Fibroblast of lung (primary cell): Measurements from ENCODE around the gene PSEN1. TPM values are rescaled to one million over a fixed set of nuclear protein-coding genes. Genes with fewer than 3 reads are reported as not detected.

Source experiments
- DNase-seq, 2 donors: peaks; one replicate each; pipeline versions ENCODE4 v3.0.0 to v3.0.0-alpha.2; 2010; ENCODE audit warnings: low read depth in 2 of 2
- H2AFZ ChIP-seq: 2 replicates; pipeline ENCODE4 v1.5.1; 2012; ENCODE audit warnings: low read length, control low read depth, inconsistent platforms
- H3K27ac ChIP-seq: 2 replicates; pipeline ENCODE4 v1.5.1; 2011; ENCODE audit warnings: low read length, control low read depth; ENCODE audit not compliant: insufficient read depth
- H3K27me3 ChIP-seq: 2 replicates; pipeline ENCODE4 v1.5.1; 2011; ENCODE audit warnings: mild to moderate bottlenecking, low read length; ENCODE audit not compliant: control insufficient read depth, insufficient read depth
- H3K36me3 ChIP-seq: 2 replicates; pipeline ENCODE4 v1.5.1; 2011; ENCODE audit warnings: low read length; ENCODE audit not compliant: control insufficient read depth, insufficient read depth
- H3K4me1 ChIP-seq: 2 replicates; pipeline ENCODE4 v1.5.1; 2011; ENCODE audit warnings: low read length; ENCODE audit not compliant: control insufficient read depth, insufficient read depth; ENCODE audit errors: extremely low read depth
- H3K4me2 ChIP-seq: 2 replicates; pipeline ENCODE4 v1.5.1; 2011; ENCODE audit warnings: low read length, control low read depth; ENCODE audit not compliant: insufficient read depth; ENCODE audit errors: extremely low read depth
- H3K4me3 ChIP-seq, 4 experiments: fragments of 200-600 bp in 1 of 4; sonication (generic) in 1 of 4; replicated peaks in 1 of 4; 2 replicates each; pipeline ENCODE4 v1.5.1; 2011 to 2016; ENCODE audit warnings: low read length in 4 of 4, low read depth in 3 of 4, mild to moderate bottlenecking in 3 of 4, control low read depth in 2 of 4, inconsistent platforms in 1 of 4, mixed read lengths in 1 of 4; ENCODE audit not compliant: insufficient read depth in 1 of 4; ENCODE audit errors: control extremely low read depth in 1 of 4
- H3K79me2 ChIP-seq: 2 replicates; pipeline ENCODE4 v1.5.1; 2012; ENCODE audit warnings: mild to moderate bottlenecking, low read length, inconsistent platforms; ENCODE audit not compliant: control insufficient read depth, insufficient read depth
- H3K9ac ChIP-seq: 2 replicates; pipeline ENCODE4 v1.5.1; 2011; ENCODE audit warnings: mild to moderate bottlenecking, low read length, control low read depth; ENCODE audit not compliant: insufficient read depth
- H3K9me3 ChIP-seq: 2 replicates; pipeline ENCODE4 v1.5.1; 2012; ENCODE audit warnings: low read depth, low read length; ENCODE audit not compliant: control insufficient read depth, insufficient read depth
- H4K20me1 ChIP-seq: 2 replicates; pipeline ENCODE4 v1.5.1; 2011; ENCODE audit warnings: low read length; ENCODE audit not compliant: control insufficient read depth, insufficient read depth; ENCODE audit errors: extremely low read depth
- EZH2 ChIP-seq: IDR thresholded peaks from 2 replicates; pipeline ENCODE4 v1.5.1; 2012; ENCODE audit warnings: low read length, control low read depth, mild to moderate bottlenecking; ENCODE audit errors: missing control alignments
- polyA plus RNA-seq, 2 donors: library from polyadenylated mRNA; depleted of rRNA in 1 of 2; stranded (reverse) in 1 of 2; unstranded in 1 of 2; fragments of >200 nt; gene quantifications; 2 replicates each; pipeline ENCODE4 v1.2.1, GENCODE V29; 2011 to 2012; ENCODE audit warnings: missing spikeins in 1 of 2
- total RNA-seq: library from RNA; depleted of rRNA; stranded (reverse); fragments of >200 nt; gene quantifications from 2 replicates; pipeline ENCODE4 v1.2.1, GENCODE V29; 2014
- TF ChIP-seq, protein P1 (sequence below), 2 donors: IDR thresholded peaks in 1 of 2; conservative IDR thresholded peaks in 1 of 2; 1 replicate in 1 of 2; 2 replicates in 1 of 2; pipeline ENCODE4 v1.5.1; 2011 to 2012; ENCODE audit warnings: low read length in 2 of 2, control low read depth in 1 of 2, inconsistent platforms in 1 of 2, low read depth in 1 of 2, mild to moderate bottlenecking in 1 of 2

Gene PSEN1
- total and polyA plus RNA-seq, 2 donors (not counting 1 experiment from before 2014, with no cell fraction given): 22.0 to 53.7 TPM

DNA sequence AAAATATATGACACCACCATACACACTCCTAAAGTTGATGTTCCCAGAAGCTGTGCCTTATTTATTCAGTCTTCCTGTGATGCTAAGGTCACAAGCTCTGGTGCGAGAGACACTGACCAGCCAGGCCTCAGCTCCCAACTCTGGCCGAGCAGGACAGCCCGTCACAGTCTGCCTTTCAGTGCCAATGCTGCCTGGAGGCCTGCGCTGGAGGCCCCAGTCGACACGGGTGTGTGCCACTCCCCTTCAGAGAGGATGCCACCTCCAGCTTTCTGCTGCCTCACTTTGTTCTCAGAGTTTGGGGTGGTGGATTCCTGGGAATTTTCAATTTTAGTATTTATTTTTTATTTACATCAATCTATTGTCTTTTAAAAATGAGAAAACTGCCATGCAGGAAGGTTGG lies 93.7 kb downstream of the PSEN1 start:
- Histone ChIP-seq H2AFZ (no peak overlapping the region), H3K27me3 (peaks cover 19% of the 10 kb centered on the region), H3K4me2 (no peak overlapping the region), H3K79me2 (no peaks in the 10 kb centered on the region), H3K36me3 (no peaks in the 10 kb centered on the region), H3K9me3 (no peaks in the 10 kb centered on the region), H3K4me3 (no peak overlapping the region), H3K27ac (no peak overlapping the region), H3K9ac (no peak overlapping the region), H4K20me1 (no peaks in the 10 kb centered on the region), H3K4me1 (peaks cover 12% of the 10 kb centered on the region)
- TF ChIP-seq, protein P1, sequence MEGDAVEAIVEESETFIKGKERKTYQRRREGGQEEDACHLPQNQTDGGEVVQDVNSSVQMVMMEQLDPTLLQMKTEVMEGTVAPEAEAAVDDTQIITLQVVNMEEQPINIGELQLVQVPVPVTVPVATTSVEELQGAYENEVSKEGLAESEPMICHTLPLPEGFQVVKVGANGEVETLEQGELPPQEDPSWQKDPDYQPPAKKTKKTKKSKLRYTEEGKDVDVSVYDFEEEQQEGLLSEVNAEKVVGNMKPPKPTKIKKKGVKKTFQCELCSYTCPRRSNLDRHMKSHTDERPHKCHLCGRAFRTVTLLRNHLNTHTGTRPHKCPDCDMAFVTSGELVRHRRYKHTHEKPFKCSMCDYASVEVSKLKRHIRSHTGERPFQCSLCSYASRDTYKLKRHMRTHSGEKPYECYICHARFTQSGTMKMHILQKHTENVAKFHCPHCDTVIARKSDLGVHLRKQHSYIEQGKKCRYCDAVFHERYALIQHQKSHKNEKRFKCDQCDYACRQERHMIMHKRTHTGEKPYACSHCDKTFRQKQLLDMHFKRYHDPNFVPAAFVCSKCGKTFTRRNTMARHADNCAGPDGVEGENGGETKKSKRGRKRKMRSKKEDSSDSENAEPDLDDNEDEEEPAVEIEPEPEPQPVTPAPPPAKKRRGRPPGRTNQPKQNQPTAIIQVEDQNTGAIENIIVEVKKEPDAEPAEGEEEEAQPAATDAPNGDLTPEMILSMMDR (conservative IDR thresholded peaks at IDR 0.05 in 1 of 2, IDR thresholded peaks at IDR 0.05 in 1 of 2; ENCODE audit: low read depth in 1 of 2, low read length in 2 of 2): no peak
- DNase-seq: no peak

DNA sequence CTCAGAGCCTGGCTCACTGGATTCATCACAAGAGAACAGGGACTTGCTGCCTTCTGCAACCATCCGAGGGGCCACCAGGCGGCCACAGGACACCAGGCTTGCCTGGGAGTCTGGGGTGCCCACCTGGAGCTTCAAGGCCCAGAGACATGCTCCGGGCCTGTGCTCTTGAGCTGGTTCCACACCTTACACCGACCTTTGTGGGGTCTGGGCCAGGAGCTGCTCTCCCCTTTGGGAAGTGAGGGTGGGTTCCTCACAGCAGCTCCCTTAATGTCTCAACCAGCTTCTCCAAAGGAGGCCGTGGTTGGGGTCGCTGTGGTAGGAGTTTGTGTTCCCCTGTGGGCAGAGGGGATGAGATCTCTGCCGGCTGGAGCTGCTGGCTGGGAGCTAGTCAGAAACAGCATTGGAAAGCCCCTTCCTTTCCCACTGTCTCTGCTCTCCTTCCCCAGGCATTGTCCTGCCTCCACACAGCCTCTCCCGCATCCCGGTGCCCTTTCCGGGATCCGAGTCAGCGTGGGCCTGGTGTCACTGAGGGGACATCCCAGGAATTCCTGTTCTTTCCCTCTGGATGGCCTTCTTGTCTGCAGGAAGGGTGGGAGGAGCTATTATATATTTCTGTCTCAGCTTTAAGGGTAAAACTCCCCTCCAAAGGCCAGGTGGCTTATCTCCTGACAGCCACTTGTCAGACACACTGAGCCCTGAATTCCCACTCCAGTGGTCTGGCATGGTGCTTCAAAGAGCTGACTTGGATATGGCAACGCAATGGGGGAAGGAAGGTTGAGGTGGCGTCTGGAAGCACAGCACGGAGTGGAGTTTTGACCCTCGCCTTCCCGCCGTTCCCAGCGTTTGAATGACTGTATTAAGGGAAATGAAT lies 95.9 kb downstream of the PSEN1 start:
- Histone ChIP-seq H3K36me3 (no peaks in the 10 kb centered on the region), H3K27me3 (peaks cover 34% of the 10 kb centered on the region), H3K4me1 (peaks cover 16% of the 10 kb centered on the region), H3K27ac (no peak overlapping the region), H3K9ac (no peak overlapping the region), H3K9me3 (no peaks in the 10 kb centered on the region), H2AFZ (no peak overlapping the region), H4K20me1 (no peaks in the 10 kb centered on the region), H3K4me2 (no peak overlapping the region), H3K4me3 (no peak overlapping the region), H3K79me2 (no peaks in the 10 kb centered on the region)
- no peak for DNase-seq
- TF ChIP-seq EZH2: no peak
- TF ChIP-seq, protein P1 (conservative IDR thresholded peaks at IDR 0.05 in 1 of 2, IDR thresholded peaks at IDR 0.05 in 1 of 2; ENCODE audit: low read depth in 1 of 2, low read length in 2 of 2): peak; percentile 10 to 24

DNA sequence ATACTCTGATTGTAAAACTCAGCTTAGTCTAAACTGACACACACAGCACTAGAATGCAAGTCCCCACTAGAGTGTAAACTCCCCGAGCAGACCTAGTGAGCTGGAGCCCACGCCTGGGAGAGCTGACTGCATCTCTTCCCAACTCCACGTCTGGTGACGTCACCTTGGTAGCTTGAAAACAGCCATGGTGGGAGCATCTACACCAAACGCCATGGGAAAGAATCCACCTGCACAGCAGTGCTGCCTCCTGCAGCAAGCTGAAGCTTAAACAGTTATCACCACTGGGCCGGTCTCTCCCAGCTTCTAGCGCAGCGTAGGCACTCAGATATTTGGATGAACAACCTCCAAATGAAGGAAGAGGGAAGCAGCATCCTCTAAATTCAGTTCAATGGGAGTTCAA lies 96.7 kb downstream of the PSEN1 start:
- H3K4me3 ChIP-seq: no peak overlapping the region
- no peaks in the 10 kb centered on the region for H4K20me1 ChIP-seq
- no peaks in the 10 kb centered on the region for H3K36me3 ChIP-seq
- no peaks in the 10 kb centered on the region for H3K9me3 ChIP-seq
- peaks cover 15% of the 10 kb centered on the region for H3K4me1 ChIP-seq
- no peak overlapping the region for H3K4me2 ChIP-seq
- H3K27ac ChIP-seq: no peak overlapping the region
- no peak overlapping the region for H3K9ac ChIP-seq
- peaks cover 35% of the 10 kb centered on the region for H3K27me3 ChIP-seq
- H3K79me2 ChIP-seq: no peaks in the 10 kb centered on the region
- peak in 1 of 2 donors; percentile 23 for DNase-seq
- TF ChIP-seq, protein P1 (conservative IDR thresholded peaks at IDR 0.05 in 1 of 2, IDR thresholded peaks at IDR 0.05 in 1 of 2; ENCODE audit: low read depth in 1 of 2, low read length in 2 of 2): no peak
- TF ChIP-seq EZH2: no peak
- no peak overlapping the region for H2AFZ ChIP-seq
